Measurements from ENCODE around the gene TEAD3.

Gene TEAD3

DNA sequence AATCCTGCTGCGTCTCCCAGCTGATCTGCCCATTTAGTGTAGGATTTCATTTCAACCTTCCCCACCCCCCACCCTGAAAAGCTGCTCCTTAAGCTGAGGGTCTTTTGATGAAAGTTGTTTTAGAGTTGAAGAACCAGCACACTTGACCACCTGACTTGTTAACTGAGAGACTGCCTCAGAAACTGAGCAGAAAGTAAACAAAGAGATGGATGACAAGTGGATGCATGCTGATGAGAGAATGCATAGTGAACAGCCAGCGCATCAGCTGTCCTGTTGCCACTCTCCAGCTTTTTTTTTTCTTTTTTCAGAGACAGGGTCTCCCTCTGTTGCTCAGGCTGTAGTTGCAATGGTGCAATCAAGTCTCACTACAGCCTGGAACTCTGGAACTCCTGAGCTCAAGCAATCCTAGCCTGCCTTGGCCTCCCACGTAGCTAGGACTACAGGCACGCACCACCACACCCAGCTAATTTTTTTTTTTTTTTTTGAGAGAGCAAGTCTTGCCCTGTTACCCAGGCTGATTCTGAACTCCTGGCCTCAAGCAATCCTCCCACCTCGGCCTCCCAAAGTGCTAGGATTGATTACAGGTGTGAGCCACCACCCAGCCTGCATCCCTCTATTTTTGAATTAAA, 19.2 kb downstream of the TEAD3 start:
- Mint-ChIP-seq H3K27ac (no peak overlapping the region), H3K27me3 (no peaks in the 10 kb centered on the region), H3K36me3 (no peaks in the 10 kb centered on the region), H3K4me3 (no peak overlapping the region), H3K9me3 (ENCODE audit: low read depth) (no peaks in the 10 kb centered on the region), H3K4me1 (ENCODE audit: low read depth) (no peaks in the 10 kb centered on the region)

DNA sequence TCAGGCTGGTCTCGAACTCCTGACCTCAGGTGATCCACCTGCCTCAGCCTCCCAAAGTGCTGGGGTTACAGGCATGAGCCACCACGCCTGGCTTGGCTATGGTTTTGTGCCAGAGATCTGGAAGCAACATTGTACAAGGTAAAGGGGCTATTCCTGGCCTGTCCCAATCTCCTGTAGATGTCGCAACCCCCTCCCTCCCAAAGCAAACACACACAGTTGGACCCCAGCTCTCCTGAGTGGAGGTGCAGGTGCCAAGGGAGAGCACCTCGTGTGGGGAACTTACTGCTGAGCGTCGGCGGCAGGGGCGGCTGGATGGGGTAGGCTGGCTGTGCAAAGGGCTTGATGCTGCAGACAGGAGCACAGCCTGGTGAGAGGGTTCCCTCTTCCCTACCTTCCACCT, 19.9 kb downstream of the TEAD3 start:
- H3K36me3 Mint-ChIP-seq, result no peaks in the 10 kb centered on the region
- no peak overlapping the region for H3K27ac Mint-ChIP-seq
- H3K4me1 Mint-ChIP-seq (ENCODE audit: low read depth), result peaks cover 3% of the 10 kb centered on the region
- H3K9me3 Mint-ChIP-seq (ENCODE audit: low read depth), result no peaks in the 10 kb centered on the region
- H3K27me3 Mint-ChIP-seq, result no peaks in the 10 kb centered on the region
- no peak overlapping the region for H3K4me3 Mint-ChIP-seq

DNA sequence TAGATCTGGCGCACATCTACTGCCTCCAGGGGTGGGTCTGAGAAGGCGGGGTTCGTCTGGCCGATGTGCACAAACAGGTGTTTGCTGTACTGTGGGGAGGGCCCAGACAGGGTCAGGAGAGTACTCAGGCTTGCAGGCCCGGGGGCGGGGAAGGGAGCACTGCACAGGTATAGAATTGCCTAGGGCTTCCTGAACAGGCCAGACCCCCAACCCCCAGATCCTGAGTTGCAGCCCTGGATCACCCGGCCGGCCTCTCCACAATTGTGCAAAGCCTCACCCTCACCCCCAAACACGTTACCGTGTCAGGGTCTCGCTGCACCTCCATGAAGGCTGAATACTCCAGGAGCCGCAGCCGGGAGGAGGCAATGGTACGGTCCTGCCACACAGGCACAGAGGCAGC, 20.9 kb downstream of the TEAD3 start:
- Mint-ChIP-seq H3K4me3 (no peak overlapping the region), H3K27ac (no peak overlapping the region), H3K4me1 (ENCODE audit: low read depth) (peaks cover 10% of the 10 kb centered on the region), H3K36me3 (peaks cover 3% of the 10 kb centered on the region), H3K27me3 (no peaks in the 10 kb centered on the region), H3K9me3 (ENCODE audit: low read depth) (no peaks in the 10 kb centered on the region)

DNA sequence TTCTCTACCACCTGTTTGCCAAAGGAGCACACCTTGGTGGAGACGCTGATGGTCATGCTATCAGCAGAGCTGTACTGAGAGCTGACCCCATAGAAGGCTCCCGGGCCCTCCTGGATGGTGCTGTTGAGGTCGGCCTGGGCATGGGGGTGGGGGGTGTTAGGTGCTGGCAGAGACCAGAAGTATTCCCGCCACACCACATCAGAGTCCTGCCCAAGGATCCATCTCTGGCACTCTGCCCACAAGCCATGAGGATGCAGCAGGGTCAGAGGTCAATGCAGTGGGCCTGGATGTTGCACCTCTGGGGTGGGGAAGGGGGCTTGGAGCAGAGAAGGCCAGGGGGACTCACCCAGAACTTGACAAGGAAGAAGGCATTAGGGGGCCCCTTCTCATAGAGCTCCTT, 21.3 kb downstream of the TEAD3 start:
- H3K4me3 Mint-ChIP-seq, result no peak overlapping the region
- peaks cover 14% of the 10 kb centered on the region for H3K4me1 Mint-ChIP-seq (ENCODE audit: low read depth)
- H3K9me3 Mint-ChIP-seq (ENCODE audit: low read depth), result no peaks in the 10 kb centered on the region
- no peaks in the 10 kb centered on the region for H3K27me3 Mint-ChIP-seq
- no peak overlapping the region for H3K27ac Mint-ChIP-seq
- peaks cover 6% of the 10 kb centered on the region for H3K36me3 Mint-ChIP-seq

DNA sequence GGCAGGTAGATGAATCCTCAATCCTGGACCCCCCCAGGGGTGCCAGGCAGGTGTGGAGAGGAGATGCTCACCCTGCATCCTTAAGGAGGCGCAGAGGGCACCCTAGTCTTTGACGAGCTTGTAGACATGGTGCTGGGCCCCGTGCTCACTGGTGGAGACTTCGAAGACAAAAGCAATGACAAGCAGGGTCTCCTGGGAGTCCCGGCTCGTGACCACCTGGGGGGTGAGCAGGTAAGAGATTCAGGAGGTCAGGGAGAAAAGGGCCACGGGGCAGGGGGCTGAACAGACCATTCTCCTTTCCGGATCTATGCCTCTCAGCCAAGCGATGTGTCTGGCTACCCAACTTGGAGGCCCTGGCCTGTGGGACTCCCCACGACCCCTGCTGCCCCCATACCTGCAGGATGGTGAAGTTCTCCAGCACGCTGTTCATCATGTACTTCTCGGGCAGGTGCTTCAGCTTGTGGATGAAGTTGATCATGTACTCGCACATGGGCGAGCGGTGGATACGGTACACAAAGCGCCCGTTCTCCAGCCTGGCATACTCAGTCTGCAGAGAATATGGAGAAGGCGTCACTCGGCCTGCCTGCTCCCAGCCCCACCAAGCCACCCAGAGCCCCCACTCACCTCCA, 21.8 kb downstream of the TEAD3 start:
- Mint-ChIP-seq H3K27me3 (no peaks in the 10 kb centered on the region), H3K9me3 (ENCODE audit: low read depth) (no peaks in the 10 kb centered on the region), H3K27ac (peak overlapping the region; percentile 41)

DNA sequence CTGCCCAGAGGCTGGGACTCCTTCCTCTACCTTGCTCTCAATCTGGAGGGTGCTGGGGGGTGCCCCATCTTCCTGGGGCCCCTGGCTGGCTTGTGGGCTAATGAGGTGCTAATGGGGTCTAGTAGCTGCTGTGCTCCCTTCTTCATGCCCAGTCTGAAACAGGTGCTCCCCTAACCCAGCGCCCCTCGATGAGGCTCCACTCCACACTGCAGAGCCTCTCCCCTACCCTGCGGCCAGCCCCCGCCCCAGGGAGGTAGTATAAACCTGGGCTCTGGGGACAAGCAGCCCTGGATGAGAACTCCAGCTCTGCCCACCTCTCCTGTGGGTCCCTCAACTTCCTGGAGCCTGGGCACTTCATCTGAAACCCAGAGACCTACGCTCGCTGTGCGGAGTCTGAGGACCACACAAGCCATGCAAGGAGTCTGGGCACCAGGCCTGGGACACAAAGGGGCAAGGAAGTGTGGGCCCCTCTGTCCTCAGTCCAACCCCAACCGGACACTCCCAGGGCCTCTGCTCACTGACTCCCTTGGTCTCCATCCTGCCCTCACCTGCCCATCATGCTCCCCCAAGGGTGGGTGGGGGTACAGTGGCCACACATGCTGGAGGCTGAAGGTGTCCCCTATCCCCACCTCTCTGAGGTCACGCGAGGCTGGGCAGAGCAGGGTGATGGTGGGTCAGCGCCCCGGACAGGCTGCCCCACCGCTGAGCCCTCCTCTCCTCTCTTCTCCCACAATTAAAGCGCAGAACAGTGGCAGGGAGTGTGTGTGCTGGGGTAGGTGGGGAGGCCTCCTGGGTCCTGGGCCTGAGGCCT, 22.5 kb downstream of the TEAD3 start:
- Mint-ChIP-seq H3K4me3 (no peak overlapping the region), H3K27ac (peak overlapping the region; percentile 41), H3K27me3 (no peaks in the 10 kb centered on the region), H3K36me3 (peaks cover 17% of the 10 kb centered on the region), H3K4me1 (ENCODE audit: low read depth) (peaks cover 23% of the 10 kb centered on the region), H3K9me3 (ENCODE audit: low read depth) (no peaks in the 10 kb centered on the region)

More for the DNA sequence above, 21.8 kb downstream of the TEAD3 start:
- H3K4me1 Mint-ChIP-seq (ENCODE audit: low read depth), result peaks cover 18% of the 10 kb centered on the region
- peaks cover 10% of the 10 kb centered on the region for H3K36me3 Mint-ChIP-seq
- no peak overlapping the region for H3K4me3 Mint-ChIP-seq

DNA sequence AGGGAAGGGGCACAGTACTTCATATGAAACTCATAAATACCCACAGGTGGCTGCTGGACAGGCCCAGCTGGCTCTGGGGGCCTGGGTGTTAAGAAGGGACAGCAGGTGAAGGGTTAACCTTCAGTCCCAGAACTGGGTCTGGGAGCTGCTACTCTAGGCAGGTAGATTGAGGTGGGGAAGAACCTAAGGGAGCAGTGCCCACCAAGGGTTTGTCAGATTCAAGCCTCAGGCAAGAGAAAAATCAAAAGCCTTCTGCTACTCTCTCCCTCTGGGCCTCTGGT, 23.1 kb downstream of the TEAD3 start:
- H3K4me1 Mint-ChIP-seq (ENCODE audit: low read depth), result peaks cover 23% of the 10 kb centered on the region
- H3K27ac Mint-ChIP-seq, result peak overlapping the region; percentile 34
- no peak overlapping the region for H3K4me3 Mint-ChIP-seq
- H3K9me3 Mint-ChIP-seq (ENCODE audit: low read depth), result no peaks in the 10 kb centered on the region
- no peaks in the 10 kb centered on the region for H3K27me3 Mint-ChIP-seq
- H3K36me3 Mint-ChIP-seq, result peaks cover 19% of the 10 kb centered on the region

DNA sequence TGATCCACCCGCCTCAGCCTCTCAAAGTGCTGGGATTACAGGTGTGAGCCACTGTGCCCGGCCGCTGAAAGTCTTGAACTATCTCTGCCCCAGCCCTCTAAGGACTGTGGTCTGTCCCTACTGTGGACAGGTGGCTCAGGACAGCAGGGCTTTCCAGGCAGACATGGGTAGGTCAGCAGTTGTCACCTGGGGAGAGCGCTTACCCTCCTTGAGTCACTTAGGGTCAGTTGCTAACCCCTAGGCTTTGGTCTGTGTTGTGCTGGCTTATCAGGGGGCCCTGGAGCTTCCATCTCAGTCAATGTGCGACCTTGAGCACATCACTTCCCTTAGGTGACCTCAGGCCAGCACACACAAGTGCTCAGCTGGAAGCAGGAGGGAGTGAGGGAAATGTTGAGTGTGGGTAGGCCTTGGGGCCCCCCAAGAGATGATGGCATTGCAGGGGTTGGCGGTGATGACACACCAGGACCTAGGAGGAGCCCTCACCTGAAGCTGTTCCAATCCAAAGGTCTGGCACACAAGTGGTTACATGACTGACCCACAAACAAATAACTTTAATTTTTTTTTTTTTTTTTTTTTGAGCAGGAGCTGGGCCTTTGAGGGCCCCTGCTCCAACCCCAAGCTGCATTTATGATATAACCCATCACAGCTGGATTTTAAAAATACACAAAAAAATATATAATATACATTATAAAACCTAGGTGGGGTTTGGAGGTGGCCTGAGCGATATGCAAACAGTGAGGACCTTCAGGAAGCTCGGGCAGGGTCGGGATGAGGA, 23.6 kb downstream of the TEAD3 start:
- H3K27me3 Mint-ChIP-seq, result no peaks in the 10 kb centered on the region
- H3K36me3 Mint-ChIP-seq, result peaks cover 19% of the 10 kb centered on the region
- H3K4me3 Mint-ChIP-seq, result no peak overlapping the region
- H3K27ac Mint-ChIP-seq, result peak overlapping the region; percentile 54
- H3K9me3 Mint-ChIP-seq (ENCODE audit: low read depth), result no peaks in the 10 kb centered on the region
- peaks cover 23% of the 10 kb centered on the region for H3K4me1 Mint-ChIP-seq (ENCODE audit: low read depth)

DNA sequence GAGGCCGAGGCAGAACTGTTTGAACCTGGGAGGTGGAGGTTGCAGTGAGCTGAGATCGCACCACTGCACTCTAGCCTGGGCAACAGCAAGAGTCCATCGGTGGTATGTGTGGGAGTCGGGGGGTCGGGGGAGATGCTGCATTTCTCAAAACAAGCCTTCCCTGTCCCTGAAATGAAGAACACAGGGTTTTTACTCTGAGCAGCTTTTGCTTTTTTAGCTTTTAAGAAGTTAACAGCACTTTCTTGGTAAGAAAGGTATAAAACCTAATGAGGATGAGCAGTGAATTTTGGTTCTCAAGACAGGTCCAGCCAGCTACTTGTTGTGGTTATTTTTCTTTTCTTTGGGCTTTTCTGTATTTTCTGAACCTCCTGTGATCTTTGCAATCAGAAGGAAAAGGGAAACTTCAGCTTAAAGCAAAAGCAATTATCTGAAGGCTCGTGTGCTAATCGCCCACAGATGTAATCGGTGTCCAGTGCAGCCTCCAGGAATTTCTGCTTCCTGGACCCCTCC, 25.0 kb downstream of the TEAD3 start:
- Mint-ChIP-seq H3K36me3 (peaks cover 19% of the 10 kb centered on the region), H3K4me1 (ENCODE audit: low read depth) (peaks cover 31% of the 10 kb centered on the region), H3K27ac (peak overlapping the region; percentile 70), H3K27me3 (no peaks in the 10 kb centered on the region), H3K4me3 (peak overlapping the region; percentile 99), H3K9me3 (ENCODE audit: low read depth) (no peaks in the 10 kb centered on the region)

DNA sequence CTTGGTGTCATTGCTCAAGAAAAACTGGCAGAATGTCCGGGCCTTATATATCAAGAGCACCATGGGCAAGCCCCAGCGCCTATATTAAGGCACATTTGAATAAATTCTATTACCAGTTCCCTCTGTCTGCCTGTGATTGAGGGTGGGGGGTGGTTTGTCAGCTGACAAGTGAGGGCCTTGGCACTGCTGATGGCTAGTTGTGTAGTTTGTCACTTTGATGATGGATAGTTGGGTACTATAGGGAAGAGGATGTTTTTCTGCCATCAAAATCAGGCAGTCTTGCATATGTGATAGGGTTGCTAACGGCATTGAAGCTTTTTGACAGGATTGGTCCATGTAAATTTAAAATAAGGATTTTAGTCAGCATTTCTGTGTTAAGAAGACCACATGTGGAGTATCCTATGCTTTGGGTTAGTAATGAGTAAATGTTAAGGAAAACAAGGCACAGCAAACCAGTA, 26.2 kb downstream of the TEAD3 start:
- Mint-ChIP-seq H3K4me1 (ENCODE audit: low read depth) (peaks cover 31% of the 10 kb centered on the region), H3K4me3 (peak overlapping the region; percentile 99), H3K36me3 (peaks cover 19% of the 10 kb centered on the region), H3K9me3 (ENCODE audit: low read depth) (no peaks in the 10 kb centered on the region), H3K27me3 (no peaks in the 10 kb centered on the region), H3K27ac (peak overlapping the region; percentile 97)

DNA sequence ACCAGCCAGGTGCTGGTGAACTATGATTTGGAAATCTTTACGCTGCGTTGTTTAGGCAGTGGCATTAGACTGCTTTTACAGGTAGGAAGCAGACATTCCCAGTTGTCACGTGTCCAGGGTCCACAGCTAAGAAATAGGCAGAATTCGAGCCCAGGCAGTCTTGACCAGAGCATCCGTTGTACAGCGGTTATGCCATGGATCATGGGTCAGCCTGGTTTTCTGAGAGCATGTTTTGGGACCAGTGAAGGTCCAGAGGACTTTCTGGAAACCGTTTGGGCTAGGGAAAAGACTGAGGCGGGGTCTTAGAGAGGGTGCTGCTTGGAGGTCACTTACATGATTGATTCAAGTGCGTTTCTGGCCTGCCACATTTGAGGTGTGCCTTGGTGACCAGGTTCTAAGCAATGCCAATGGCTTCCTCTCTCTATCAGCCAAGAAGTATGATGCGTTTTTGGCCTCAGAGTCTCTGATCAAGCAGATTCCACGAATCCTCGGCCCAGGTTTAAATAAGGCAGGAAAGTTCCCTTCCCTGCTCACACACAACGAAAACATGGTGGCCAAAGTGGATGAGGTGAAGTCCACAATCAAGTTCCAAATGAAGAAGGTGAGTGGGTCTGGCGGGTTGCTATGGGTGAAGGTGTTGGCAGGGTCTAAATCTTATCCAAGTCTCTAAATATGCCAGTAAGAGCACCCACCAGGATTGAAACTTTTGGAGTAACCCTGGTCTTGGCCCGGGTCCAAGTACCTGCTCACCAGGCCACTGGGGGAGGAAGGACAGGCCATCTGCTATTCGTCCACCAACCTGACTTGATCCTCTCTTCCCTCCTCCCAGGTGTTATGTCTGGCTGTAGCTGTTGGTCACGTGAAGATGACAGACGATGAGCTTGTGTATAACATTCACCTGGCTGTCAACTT, 26.9 kb downstream of the TEAD3 start:
- Mint-ChIP-seq H3K36me3 (peaks cover 19% of the 10 kb centered on the region), H3K9me3 (ENCODE audit: low read depth) (no peaks in the 10 kb centered on the region), H3K27ac (peak overlapping the region; percentile 97), H3K4me1 (ENCODE audit: low read depth) (peaks cover 31% of the 10 kb centered on the region), H3K4me3 (peak overlapping the region; percentile 99), H3K27me3 (no peaks in the 10 kb centered on the region)

DNA sequence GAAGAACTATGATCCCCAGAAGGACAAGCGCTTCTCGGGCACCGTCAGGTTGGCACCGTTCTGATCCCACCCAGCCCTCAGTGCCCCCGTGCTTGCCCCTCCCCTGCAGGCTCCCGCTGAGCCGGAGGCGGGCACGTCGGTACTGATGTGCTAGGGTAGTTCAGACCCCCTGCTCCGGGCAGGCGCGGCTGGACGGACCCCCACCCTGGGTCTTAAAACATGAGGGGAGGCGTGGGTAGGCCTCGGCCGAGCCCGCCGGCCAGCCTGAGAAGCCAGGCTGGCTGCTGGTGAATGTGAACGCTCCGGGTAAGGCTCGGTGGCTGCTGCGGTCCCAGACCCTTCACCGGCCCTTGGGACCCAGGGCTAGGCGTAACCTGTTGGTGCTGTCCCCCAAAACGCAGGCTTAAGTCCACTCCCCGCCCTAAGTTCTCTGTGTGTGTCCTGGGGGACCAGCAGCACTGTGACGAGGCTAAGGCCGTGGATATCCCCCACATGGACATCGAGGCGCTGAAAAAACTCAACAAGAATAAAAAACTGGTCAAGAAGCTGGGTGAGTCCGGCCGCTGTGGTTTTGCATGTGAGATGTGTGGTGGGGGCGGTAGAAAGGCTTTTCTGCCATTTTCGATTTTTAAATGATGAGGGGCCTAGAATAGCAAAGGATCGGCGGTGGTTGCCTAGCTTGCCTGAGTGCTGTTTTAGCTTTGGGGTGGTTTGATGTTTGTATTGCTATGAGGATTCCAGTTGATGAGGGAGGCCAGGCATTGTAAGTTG, 27.7 kb downstream of the TEAD3 start:
- H3K4me3 Mint-ChIP-seq, result peak overlapping the region; percentile 99
- H3K36me3 Mint-ChIP-seq, result peaks cover 19% of the 10 kb centered on the region
- H3K9me3 Mint-ChIP-seq (ENCODE audit: low read depth), result no peaks in the 10 kb centered on the region
- H3K27me3 Mint-ChIP-seq, result no peaks in the 10 kb centered on the region
- H3K27ac Mint-ChIP-seq, result peak overlapping the region; percentile 97
- peaks cover 31% of the 10 kb centered on the region for H3K4me1 Mint-ChIP-seq (ENCODE audit: low read depth)

DNA sequence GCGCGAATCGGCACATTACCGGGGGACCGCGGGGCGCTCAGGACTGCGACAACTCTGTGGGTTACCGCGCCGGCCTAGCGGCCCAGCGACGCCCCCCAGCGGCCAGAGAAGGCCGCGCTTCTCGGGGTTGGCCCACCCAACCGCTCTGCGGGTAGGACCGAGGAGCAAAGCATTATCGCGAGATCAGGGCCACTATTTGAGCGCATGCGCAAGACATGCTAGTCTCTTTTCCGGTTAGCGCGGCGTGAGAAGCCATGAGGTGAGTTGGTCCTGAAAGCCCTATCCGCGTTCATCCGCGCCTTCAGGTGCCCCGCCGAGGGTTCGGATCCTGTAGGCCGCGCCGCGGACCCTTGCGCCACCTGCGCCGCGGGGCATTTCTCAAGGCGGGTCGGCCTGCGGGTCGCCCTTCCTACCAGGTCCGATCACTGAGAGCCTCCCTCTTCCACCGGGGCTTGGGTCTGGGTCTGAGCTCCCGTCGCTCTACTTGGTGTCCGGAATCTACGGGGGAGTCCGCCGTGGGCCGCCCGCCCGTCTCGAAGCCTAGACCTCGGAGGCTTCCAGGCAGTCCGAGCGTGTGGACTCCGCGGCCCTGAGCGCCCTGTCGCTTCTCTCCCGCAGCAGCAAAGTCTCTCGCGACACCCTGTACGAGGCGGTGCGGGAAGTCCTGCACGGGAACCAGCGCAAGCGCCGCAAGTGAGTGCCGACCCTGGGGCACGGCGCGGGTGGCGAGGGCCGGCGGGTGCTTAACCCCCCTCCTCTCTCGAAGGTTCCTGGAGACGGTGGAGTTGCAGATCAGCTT, 28.5 kb downstream of the TEAD3 start, which contains the start of gene RPL10A:
Gene RPL10A (plus strand): TSS at position 221 of the 799 bp plus-strand sequence. CDS start 34 bp downstream, at position 255.
- Mint-ChIP-seq H3K9me3 (ENCODE audit: low read depth) (no peaks in the 10 kb centered on the region), H3K27ac (peak within 1 kb of the TSS; percentile 97), H3K4me3 (peak within 1 kb of the TSS; percentile 99), H3K27me3 (no peaks in the 10 kb centered on the region), H3K4me1 (ENCODE audit: low read depth) (peaks cover 32% of the 10 kb centered on the region), H3K36me3 (peaks cover 22% of the 10 kb centered on the region)
